ENCODE data around the gene HOXA11.

DNA sequence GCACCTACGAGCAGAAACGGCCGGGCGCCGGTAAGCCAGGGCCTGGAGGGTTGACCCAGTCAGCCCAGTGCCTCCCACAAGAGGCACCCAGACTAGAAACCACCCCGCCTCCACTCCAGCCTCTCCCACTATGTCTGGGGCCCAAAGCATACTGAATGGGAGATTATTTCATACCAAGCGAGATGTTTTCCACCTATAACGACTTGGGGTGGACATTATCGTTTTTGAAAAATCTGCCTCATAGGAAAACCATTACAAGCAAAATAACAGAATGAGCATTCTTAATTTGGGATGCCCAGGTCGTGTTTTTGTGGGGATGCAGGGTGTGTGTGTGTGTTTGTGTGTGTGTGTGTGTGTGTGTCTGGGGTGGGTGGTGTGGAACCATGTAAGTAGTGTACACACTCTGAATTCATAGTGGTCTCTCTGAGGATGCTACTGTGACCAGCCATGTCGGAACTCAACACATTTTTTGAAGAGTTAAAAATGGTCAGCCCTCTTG lies 39.1 kb downstream of the HOXA11 start:
- TF ChIP-seq, protein P1, sequence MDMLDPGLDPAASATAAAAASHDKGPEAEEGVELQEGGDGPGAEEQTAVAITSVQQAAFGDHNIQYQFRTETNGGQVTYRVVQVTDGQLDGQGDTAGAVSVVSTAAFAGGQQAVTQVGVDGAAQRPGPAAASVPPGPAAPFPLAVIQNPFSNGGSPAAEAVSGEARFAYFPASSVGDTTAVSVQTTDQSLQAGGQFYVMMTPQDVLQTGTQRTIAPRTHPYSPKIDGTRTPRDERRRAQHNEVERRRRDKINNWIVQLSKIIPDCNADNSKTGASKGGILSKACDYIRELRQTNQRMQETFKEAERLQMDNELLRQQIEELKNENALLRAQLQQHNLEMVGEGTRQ (CRISPR knock-in tag; IDR thresholded peaks at IDR 0.05), result no peak
- TF ChIP-seq ZNF232 (CRISPR knock-in tag; IDR thresholded peaks at IDR 0.05) (no peak), NFYB (CRISPR knock-in tag; conservative IDR thresholded peaks at IDR 0.05; ENCODE audit: low read depth) (no peak), HMGA2 (CRISPR knock-in tag; IDR thresholded peaks at IDR 0.05) (no peak), CREB1 (CRISPR knock-in tag; IDR thresholded peaks at IDR 0.05) (no peak), FOXP1 (CRISPR knock-in tag; IDR thresholded peaks at IDR 0.05; ENCODE audit: borderline replicate concordance) (no peak)
- TF ChIP-seq, protein P2, sequence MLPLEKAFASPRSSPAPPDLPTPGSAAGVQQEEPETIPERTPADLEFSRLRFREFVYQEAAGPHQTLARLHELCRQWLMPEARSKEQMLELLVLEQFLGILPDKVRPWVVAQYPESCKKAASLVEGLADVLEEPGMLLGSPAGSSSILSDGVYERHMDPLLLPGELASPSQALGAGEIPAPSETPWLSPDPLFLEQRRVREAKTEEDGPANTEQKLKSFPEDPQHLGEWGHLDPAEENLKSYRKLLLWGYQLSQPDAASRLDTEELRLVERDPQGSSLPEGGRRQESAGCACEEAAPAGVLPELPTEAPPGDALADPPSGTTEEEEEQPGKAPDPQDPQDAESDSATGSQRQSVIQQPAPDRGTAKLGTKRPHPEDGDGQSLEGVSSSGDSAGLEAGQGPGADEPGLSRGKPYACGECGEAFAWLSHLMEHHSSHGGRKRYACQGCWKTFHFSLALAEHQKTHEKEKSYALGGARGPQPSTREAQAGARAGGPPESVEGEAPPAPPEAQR (CRISPR knock-in tag; IDR thresholded peaks at IDR 0.05), result no peak
- TF ChIP-seq, protein P3, sequence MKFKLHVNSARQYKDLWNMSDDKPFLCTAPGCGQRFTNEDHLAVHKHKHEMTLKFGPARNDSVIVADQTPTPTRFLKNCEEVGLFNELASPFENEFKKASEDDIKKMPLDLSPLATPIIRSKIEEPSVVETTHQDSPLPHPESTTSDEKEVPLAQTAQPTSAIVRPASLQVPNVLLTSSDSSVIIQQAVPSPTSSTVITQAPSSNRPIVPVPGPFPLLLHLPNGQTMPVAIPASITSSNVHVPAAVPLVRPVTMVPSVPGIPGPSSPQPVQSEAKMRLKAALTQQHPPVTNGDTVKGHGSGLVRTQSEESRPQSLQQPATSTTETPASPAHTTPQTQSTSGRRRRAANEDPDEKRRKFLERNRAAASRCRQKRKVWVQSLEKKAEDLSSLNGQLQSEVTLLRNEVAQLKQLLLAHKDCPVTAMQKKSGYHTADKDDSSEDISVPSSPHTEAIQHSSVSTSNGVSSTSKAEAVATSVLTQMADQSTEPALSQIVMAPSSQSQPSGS (CRISPR knock-in tag; IDR thresholded peaks at IDR 0.05; ENCODE audit: borderline replicate concordance, low read depth), result no peak
- TF ChIP-seq, protein P4, sequence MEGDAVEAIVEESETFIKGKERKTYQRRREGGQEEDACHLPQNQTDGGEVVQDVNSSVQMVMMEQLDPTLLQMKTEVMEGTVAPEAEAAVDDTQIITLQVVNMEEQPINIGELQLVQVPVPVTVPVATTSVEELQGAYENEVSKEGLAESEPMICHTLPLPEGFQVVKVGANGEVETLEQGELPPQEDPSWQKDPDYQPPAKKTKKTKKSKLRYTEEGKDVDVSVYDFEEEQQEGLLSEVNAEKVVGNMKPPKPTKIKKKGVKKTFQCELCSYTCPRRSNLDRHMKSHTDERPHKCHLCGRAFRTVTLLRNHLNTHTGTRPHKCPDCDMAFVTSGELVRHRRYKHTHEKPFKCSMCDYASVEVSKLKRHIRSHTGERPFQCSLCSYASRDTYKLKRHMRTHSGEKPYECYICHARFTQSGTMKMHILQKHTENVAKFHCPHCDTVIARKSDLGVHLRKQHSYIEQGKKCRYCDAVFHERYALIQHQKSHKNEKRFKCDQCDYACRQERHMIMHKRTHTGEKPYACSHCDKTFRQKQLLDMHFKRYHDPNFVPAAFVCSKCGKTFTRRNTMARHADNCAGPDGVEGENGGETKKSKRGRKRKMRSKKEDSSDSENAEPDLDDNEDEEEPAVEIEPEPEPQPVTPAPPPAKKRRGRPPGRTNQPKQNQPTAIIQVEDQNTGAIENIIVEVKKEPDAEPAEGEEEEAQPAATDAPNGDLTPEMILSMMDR (IDR thresholded peaks at IDR 0.05), result no peak

Data from WTC11 (cell line).